ENCODE data around the gene SUSD1.

Gene SUSD1

DNA sequence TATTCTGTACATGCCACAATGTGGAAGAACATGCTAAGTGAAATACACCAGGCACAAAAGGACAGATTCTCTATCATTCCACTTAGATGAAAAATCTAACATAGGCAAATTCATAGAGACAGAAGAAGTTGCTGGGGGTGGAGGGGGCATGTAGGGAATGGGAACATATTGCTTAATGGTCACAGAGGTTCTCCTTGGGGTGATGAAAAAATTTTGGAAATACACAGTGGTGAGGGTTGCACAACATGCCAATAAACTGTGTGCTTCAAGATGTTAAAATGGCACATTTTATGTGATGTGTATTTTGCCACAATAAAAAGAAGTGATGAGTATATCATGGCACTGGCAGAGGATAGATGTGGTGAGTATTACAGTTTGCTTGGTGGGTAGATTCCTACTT, 111.9 kb downstream of the SUSD1 start:
- no peak for DNase-seq

DNA sequence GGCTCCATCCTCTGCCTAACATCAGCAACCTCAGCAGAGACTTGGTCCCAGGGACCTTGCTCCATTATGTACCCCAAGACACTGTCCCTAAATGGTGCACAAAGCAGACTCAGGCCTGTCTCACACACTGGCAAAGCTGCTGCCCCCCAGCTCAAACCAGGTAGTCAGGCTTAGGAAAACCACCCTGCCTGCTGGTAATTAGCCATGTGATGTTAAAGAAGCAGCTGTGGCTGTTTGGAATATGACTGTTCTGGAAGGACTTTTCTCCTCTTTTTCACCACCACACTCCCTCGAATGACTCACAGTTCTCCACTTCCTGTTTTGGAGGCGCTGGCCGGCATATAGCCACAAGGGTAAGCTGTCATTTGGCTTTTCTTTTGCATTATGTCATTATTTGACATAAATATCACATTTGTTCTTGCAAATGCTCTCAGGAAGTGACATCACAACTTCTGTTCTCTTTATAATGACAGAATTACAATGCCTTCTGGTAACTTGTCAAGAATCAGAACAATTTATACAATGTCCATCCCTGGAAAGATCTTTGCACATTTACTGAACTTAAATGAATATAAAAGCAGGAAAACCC, 113.9 kb downstream of the SUSD1 start:
- peak in 1 of 2 experiments; percentile 7 for DNase-seq

DNA sequence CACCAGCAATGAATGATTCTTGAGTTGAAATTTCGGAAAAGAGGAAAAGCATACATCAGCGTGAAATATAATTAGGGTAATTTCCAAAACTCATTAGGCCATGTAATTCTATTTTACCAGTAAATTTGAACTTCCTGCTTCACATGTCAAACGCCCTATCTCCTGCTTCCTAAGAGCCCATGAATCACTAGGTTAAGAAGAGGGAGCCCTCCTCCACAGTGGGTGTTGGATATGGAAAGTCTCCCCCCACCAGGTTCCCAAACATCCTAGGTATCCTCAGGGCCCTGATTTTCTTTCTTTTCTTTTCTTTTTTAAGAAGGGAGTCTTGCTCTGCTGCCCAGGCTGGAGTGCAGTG, 115.2 kb downstream of the SUSD1 start:
- no peak for DNase-seq

DNA sequence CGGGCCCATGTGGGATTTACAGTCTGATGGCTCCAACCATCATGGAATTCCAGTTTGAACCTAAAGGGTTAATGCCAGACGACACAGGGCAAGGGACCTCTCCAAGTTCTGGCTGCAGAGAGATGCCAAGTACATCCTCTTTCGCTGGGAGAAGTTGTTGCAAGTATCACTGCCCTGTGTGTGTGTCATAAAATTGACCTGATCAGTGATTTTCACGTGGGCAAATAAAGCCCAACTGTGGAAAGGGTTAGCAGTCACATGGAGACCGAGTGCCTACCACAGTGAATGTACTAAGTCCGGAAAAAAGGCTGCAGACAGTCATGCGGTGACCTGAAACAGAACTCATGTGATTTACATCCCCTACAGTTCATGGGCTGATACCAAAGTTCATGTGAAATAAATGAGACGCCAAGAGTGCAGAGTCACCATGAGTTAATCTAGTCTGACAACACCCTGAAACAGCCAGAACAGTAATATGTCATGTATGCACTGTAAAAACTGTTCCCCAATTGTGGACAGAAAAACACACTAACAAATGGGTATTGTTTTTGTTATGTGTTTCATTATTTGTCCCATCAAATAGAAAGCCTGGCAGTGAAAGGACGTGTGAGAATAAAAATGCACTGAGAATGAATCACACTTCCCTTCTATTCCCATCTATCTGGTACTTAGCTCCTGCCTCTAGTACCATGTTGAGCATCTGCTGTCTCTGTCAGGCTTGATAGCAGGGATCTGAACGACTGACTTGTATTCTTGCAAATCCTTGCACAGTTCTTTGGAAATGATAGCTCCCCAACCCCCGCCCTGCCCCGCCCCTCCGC, 115.7 kb downstream of the SUSD1 start:
- no peak for DNase-seq

DNA sequence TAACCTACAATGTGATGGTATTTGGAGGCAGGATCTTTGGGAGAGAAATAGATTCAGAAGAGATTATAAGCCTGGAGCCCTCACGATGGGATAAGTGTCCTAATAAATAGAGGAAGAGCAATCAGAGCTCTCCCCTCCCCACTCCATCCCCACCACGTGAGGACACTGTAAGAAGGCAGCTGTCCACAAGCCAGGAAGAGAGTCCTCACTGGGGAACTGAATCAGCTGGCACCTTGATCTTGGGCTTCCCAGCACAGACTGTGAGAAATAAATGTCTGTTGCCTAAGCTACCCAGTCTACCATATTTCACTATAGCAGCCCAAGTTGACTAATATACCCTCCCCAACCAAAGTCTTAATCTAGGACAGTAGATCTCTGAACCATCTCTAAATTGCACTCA, 118.1 kb downstream of the SUSD1 start:
- no peak for DNase-seq

DNA sequence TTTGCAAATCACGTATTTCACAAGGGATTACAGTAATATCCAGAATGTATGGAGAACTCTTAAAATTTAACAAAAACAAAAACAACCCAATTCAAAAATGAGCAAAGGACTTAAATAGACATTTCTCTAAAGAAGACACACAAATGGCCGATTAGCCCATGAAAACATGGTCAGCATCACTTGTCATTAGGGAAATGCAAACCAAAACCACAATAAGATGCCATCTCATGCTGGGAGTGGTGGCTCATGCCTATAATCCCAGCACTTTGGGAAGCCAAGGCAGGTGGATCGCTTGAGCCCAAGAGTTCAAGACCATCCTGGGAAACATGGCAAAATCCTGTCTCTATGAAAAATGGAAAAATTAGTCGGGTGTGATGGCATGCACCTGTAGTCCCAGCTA, 120.2 kb downstream of the SUSD1 start:
- no peak for DNase-seq

DNA sequence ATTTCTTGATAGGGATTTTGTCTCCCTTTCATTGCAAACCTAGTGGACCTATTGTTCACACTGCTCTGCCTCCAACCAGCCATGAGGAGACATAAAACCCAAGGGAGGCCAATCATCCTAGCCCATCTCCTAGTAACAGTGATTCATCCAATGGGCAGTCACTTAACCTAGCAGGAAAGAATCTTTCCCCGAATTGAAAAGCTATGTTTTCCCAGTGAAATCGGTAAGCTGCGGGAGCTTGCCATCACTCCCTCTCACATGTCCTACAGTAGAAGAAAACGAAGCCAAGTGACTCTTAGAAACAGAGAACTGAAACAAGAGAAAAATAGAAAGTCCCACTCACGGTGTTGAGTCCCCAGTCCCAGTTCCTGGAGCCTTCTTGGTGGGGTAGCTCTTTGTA, 123.3 kb downstream of the SUSD1 start:
- DNase-seq, result no peak

DNA sequence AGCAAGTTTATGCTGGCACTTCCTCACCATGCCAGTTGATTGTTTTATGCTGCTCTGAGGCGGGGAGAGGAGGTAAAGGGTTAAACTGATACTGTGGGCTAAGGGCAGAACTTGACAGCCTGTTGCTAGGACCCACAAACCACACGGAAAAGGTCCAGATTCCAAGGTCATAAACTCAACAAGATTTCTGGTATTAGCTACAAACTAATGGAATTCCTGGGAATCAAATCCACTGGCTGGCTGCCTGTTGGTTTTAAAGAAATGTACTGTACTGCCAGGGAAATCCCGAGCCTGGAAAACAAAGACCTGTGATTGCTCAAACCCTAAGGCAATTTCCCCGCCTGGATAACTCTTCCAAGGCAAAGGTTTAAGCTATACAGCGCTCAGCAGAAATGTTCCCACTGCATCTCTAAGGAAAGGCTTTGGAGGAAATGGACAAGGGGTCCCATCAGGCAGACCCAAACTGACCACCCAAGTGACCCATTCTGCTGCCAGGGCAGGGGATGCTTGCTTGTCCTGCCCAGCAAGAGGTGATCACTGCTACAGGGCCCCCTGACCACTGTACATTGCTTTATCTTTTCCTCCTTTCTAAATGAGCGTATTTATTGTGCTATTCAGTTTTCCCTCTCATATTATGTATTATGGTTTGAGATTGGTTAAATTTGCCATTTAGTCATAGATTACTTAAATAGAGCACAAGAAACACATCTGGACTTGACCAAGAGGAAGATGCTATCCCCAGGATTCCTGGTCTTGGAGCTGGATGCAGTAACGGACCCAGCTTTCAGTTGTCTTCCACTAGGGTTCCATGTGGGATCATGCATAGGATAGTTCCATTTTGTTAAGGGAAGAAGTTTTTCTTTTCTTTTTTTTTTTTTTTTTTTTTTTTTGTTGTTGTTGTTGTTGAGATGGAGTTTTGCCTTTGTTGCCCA, 124.3 kb downstream of the SUSD1 start:
- DNase-seq, result no peak

DNA sequence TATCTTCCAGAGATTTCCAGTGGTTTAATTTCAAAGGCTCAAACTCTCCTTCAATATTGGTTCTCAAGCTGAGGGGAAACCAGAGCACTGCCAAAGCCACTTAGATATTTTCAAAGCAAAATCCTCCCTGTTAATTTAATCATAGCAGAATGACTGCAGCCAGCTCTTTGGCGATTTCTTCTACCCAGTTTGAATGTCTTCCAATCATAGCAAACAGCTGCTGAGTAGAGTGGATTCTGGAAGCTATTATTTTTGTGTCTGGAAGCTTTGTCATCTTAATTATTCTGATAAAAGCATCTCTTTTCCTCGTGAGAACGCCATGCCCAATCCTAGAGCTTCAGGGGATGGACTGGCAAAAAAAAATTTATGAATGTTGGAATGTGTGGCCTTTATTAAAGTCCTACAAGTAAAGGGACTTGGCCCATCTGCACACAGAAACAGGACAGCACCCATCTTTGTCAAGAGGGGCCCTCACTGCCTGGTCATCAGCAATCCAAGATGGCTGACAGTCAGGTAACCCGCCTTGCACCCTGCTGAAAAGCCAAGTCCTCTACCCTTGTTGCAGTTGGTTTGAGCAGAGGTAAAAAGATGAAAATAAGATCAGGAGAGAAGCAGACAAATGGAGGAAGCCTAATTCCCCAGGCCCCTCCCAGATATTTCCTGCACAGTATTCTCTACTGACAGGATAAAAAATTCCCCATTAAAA, 125.1 kb downstream of the SUSD1 start:
- DNase-seq, result no peak

DNA sequence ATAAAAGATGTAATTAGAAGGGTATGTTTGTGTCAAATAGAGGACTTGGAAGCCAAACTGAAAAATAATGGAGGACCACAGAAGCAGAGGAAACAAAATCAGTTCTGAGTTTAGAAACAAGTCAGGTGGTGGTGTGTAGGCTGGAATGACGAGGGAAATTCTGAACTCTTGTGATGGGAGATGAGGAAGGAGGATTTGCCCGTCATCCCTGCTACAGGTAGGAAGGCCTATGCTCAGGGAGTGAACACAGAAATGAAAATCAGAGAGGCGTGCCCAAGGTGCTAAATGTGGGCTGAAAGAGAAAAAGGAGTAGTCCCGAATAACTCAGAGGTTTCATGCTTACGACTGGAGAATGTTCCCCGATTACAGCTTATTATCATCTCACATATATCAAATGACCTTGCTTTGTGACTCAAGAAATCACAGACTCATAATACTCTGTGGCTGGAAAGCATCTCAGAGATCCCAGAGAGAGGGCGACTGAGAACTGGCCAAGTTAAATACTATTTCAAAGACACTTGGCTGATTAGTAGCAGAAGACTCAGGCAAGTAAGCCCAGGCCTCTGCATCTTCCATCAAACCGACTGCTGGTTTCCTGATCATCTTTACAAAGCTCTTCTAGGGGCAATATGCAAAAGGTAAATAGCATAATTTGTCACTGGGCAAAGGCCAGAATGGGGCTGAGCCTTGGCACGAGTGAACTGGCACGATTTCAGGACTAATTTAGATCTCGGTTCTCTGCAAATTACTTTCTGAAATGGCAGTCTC, 126.0 kb downstream of the SUSD1 start:
- no peak for DNase-seq

DNA sequence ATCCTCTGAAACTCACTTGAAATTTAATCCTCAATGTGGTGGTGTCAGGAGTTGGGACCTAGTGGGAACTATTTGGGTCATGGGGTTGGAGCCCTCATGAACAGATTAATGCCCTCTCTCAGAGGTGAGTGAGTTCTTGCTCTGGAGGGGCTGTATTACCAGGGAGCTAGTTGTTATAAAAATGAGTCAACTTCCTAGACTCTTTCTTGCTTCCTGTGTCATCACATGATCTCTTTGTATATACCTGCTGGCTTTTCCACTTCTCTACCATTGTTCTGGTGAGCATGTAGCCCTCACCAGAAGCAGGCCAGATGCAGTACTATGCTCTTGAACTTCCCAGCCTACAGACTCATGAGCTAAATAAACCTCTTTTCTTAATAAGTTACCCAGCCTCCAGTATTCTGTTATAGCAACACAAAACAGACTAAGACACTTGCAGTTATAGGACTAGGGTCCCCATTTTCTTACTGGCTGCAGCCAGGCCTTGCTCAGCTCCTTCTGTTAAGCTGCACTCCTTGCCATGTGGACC, 127.5 kb downstream of the SUSD1 start:
- DNase-seq, result no peak

DNA sequence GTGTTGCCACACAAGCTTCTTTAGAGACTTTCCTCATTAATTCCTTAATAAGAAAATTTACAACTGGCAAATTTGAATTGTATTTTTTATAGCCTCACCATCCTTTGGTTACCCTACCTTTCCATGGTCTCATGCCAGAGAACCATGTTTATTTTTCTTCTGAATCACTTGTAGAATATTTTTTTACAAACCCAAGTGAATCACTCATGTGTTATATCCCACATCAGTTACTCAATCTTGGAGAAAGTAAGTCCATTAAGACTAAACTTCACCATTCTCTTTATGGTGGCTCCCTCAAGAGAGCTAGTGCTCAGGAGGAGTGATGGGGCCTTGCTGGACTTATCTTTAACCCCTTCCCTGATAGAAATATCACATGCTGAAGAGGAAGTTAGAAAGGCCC, 128.9 kb downstream of the SUSD1 start:
- no peak for DNase-seq

DNA sequence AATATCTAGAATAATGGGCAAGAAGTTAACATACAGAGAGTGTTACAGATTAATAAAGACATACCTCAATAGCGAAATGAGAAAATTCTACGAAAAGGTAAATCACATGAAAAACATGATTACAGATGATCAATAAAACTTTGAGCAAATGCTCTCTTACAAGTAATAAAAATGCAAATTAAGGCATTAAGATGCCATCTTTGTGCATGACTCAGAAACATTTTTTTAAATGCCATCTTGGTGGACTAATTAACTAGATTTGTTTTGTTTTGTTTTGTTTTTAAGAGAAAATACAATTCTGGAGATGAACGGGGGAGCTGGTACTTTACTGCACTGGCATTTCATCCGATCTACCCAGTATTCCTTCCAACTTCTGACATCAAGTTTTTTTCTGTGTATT, 130.2 kb downstream of the SUSD1 start:
- DNase-seq, result no peak

DNA sequence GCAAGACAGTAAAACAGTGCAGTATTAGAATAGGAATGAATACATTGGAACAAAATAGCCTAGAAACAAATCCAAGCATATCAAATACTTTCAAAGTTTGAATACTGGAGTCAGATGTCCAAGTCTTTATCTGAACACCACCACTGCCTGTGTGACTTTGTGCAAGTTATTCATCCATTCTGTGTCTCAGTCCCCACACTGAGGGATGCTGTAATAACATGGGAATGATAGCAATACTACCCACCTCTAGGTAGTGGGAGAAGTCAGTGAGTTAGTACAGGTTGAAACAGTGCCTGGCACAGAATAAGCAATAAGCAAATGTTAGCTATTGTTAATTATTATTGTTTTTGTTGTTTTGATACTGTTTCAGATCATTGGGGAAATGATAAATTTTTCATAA, 130.9 kb downstream of the SUSD1 start:
- DNase-seq, result no peak

DNA sequence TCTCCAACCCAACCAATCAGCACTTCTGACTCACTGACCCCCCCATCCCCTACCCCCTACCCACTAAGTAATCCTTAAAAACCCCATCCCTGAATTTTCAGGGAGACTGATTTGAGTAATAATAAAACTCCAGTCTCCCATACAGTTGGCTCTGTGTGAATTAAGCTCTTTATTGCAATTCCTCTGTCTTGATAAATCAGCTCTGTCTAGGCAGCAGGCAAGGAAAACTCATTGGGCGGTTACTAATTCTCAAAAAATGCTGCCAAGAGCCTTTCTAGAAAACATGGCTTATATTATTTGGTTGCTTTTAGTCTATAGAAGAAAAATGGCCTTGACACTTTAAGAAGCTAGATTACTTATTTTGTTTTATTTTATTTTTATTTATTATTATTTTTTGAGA, 131.7 kb downstream of the SUSD1 start:
- DNase-seq, result no peak

DNA sequence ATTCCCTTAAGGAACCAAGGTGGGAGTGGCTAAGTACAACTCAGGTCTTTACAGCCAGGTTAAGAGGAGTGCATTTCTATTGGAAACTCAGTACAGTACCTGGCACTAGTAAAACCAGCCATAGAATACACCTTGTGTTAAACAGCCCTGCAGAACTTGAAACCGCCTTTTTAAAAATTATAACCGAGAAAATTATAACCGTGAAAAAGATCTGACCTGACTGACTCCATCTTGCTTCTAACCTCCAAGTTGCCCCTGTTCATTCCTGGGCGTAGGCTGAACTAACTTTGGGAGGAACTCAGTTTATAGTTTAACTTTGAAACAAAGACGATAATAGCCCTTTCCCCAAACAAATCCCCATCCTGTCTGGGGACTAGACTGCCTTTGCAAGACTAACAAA, 132.3 kb downstream of the SUSD1 start:
- no peak for DNase-seq

DNA sequence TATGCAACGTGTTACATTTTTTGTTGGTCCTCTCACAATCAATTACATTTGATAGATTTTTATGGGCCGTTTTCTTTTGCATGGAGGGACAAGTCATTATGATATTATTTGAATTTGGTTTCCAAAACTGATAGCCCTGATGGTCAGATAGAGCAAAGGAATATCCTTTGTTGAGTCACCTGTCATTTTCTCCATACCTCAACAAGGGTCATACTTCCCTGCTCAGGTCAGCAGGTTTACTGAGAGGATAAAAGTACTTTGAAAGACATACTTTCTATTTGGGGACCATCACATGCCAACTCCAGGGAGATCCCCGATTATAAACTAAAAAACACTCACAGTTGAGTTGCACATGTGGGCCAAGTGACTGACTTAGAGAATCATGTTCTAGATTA, 132.9 kb downstream of the SUSD1 start:
- DNase-seq, result no peak

DNA sequence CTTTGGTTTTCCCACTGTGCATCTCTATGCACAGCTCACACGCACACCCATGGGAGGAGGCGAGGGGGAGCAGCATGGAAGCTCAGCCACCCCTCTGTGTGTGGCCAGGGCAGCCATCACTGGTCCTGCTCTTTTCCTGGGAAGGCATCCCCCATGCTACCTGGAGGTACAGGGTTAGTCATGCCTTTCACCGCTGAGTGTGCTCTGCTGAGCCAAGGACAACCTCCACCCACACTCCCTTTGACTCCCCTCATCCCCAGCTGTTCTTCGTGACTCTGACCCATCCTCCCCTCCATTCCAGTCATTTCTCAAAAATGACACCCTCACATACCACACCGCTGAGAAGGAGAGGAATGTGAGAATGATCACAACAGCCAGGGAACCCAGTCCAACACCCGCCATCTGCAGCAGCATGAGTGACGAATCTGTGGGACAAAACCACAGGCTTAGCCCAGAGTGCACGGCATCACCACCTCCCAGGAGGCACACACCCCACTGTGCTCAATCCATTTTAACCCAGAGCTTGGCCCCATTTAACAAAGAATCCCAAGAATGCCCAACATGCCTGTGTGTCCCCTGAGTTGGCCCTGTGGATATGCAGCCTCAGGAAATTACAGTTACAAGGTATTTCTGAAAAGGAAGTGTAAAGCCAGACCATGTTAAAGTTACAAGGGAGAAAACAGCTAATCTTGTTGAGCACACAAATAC, 133.4 kb downstream of the SUSD1 start:
- no peak for DNase-seq

DNA sequence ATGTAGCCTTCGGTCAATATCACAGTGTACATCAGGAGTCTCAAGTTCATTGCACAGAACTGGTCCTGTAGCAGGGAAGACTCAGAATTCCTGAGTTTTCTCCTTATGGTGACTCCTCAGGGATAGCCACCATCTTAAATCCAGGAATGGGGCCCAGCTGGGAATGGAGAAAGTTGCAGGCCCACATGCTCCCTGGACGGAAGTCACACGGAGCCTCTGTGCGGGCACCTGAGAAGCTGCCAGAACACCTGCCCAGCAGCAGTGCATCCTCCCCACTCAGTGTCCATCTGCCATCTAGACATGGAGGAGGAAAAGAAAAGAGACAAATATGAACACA, 133.9 kb downstream of the SUSD1 start:
- no peak for DNase-seq

DNA sequence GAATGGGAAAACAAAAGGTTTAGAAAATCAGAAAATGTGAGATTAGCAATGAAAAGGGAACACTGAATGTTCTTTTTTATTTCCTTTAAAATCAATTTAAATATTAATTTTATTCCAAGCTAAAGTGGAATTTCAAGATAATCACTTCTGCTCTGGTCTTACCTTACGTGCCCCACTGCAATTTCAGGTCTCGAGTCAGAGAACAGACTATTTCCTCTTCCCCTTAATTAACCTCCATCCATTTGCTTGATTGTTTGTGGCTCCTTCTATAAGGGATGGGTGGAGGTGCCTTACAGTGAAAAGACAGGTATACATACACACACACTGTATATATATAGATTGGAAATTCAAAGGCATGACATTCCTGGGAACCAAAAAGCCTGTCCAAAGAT, 137.1 kb downstream of the SUSD1 start:
- DNase-seq, result no peak

DNA sequence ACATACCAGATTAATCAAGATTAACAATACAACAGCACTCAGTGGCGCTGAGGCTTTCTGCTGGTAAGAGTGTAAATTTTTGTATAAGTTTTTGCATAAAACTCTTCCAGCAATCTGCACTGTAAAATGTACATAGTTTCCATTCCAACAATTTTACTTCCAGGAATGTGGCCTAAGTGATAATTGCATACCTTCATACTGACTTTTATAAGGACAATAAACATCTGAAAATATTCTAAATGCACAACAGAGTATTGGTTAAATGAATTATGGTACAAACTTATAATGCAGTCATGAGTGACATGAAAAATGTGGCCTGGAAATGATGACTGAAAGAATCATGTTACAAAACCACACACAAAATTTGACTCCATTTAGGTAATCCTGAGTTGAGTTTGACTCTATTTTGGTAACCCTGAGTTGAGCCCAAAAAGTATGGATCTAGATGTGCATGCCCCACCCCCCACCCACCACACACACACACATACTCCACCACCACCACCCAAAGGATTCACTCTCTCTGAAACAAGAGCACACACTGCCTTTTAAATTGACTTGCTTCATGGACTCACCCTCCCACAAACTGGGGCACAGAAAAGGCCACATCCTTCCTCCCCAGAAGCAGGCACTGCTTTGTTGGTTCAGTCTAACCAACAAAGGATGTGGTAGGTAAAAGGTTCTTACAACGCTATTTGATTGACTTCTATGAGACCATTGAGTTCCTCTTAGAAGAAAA, 137.6 kb downstream of the SUSD1 start:
- peak; percentile 52 to 56 for DNase-seq

Data from activated CD4-positive, alpha-beta T cell treated with anti-CD3 and anti-CD28 coated beads, Interleukin-2, amount 50 U/mL, for 4 hours (primary cell).